ENCODE data around the gene SBK3.
"Not testable (repeated sequence)": the region's sequence is repeated elsewhere in the genome, so short reads cannot be mapped to it uniquely, and the experiment has no call there.

The SBK3 gene

GRCh38 chr19:55576746-55577145, 31.4 kb upstream of the SBK3 start:
- DNase-seq (ENCODE audit: low read depth), result no peak

GRCh38 chr19:55573929-55574328, 28.6 kb upstream of the SBK3 start:
- not testable (repeated sequence) for DNase-seq (ENCODE audit: low read depth)

- DNase-seq (ENCODE audit: low read depth), result not testable (repeated sequence)
These were observed 24.1 kb upstream of the SBK3 start for GRCh38 chr19:55569477-55569876.

- no peak for DNase-seq (ENCODE audit: low read depth)
These were observed 22.5 kb upstream of the SBK3 start for GRCh38 chr19:55567708-55568328.

GRCh38 chr19:55566823-55567222, 21.5 kb upstream of the SBK3 start:
- no peak for DNase-seq (ENCODE audit: low read depth)

GRCh38 chr19:55563261-55563690, 17.9 kb upstream of the SBK3 start:
- DNase-seq (ENCODE audit: low read depth), result no peak

GRCh38 chr19:55559684-55560083, 14.3 kb upstream of the SBK3 start:
- DNase-seq (ENCODE audit: low read depth), result no peak

GRCh38 chr19:55554741-55555152, 9.4 kb upstream of the SBK3 start:
- DNase-seq (ENCODE audit: low read depth), result no peak

- no peak for DNase-seq (ENCODE audit: low read depth)
These were observed 9.0 kb upstream of the SBK3 start for GRCh38 chr19:55554302-55554701.

- DNase-seq (ENCODE audit: low read depth), result no peak
These were observed 8.2 kb upstream of the SBK3 start for GRCh38 chr19:55553217-55554182.

GRCh38 chr19:55552620-55553019, 7.3 kb upstream of the SBK3 start:
- DNase-seq (ENCODE audit: low read depth), result no peak

- no peak for DNase-seq (ENCODE audit: low read depth)
These were observed 6.9 kb upstream of the SBK3 start for GRCh38 chr19:55552206-55552605.

- DNase-seq (ENCODE audit: low read depth), result no peak
These were observed 4.9 kb upstream of the SBK3 start for GRCh38 chr19:55550321-55550650.

GRCh38 chr19:55549500-55550320, 4.4 kb upstream of the SBK3 start:
- DNase-seq (ENCODE audit: low read depth), result no peak

- DNase-seq (ENCODE audit: low read depth), result no peak
These were observed 1.7 kb upstream of the SBK3 start for GRCh38 chr19:55546822-55547614.

GRCh38 chr19:55546011-55546410, 668 bp upstream of the SBK3 start:
- DNase-seq (ENCODE audit: low read depth), result no peak

- no peak for DNase-seq (ENCODE audit: low read depth)
These were observed 435 bp downstream of the SBK3 start for GRCh38 chr19:55544776-55545439.

GRCh38 chr19:55544014-55544413, 1.3 kb downstream of the SBK3 start:
- no peak for DNase-seq (ENCODE audit: low read depth)

- DNase-seq (ENCODE audit: low read depth), result no peak
These were observed 1.8 kb downstream of the SBK3 start for GRCh38 chr19:55543567-55543966.

- no peak for DNase-seq (ENCODE audit: low read depth)
These were observed 3.0 kb downstream of the SBK3 start for GRCh38 chr19:55542292-55542855.

- DNase-seq (ENCODE audit: low read depth), result no peak
These were observed 4.3 kb downstream of the SBK3 start for GRCh38 chr19:55541091-55541490.

All from stimulated activated CD8-positive, alpha-beta memory T cell treated with anti-CD3 and anti-CD28 coated beads, Interleukin-7, amount 100 ng/mL, for 24 hours (primary cell).